ENCODE results near the gene TVP23A.
A peak's percentile ranks its signal among the peaks of the same experiment; 100 is the strongest.

The TVP23A gene

DNA sequence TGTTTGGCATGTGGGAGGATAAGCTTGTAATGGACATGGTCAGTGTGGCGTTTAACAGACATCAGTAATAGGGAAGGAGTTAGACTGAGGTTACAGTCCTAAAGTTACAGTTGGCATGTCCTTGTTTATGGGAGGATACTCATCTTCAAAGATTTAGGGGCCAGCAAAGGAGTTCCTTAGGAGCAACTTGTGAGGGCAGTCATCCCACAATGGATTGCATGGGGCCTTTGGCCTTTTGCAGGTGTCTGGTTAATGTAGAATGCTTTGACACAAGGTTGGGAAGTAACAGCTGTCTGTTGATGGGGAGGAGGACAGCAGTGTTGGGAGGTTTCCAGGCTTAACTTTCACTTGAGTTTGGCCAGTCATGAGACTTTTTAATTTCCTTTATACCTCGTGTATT, 72.8 kb downstream of the TVP23A start:
- Histone ChIP-seq H3K36me3 (ENCODE audit: low read depth) (peaks cover 7% of the 10 kb centered on the region; the same call in 1 of the 2 replicates), H3K9me3 (ENCODE audit: severe bottlenecking) (no peaks in the 10 kb centered on the region), H3K27me3 (ENCODE audit: insufficient read depth, poor library complexity, severe bottlenecking) (no peaks in the 10 kb centered on the region), H3K27ac (ENCODE audit: poor library complexity, severe bottlenecking) (no peak overlapping the region), H3K4me1 (ENCODE audit: insufficient read depth, poor library complexity, severe bottlenecking) (no peaks in the 10 kb centered on the region), H3K4me3 (ENCODE audit: severe bottlenecking) (no peak overlapping the region)
- TF ChIP-seq, protein P1, sequence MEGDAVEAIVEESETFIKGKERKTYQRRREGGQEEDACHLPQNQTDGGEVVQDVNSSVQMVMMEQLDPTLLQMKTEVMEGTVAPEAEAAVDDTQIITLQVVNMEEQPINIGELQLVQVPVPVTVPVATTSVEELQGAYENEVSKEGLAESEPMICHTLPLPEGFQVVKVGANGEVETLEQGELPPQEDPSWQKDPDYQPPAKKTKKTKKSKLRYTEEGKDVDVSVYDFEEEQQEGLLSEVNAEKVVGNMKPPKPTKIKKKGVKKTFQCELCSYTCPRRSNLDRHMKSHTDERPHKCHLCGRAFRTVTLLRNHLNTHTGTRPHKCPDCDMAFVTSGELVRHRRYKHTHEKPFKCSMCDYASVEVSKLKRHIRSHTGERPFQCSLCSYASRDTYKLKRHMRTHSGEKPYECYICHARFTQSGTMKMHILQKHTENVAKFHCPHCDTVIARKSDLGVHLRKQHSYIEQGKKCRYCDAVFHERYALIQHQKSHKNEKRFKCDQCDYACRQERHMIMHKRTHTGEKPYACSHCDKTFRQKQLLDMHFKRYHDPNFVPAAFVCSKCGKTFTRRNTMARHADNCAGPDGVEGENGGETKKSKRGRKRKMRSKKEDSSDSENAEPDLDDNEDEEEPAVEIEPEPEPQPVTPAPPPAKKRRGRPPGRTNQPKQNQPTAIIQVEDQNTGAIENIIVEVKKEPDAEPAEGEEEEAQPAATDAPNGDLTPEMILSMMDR (IDR thresholded peaks at IDR 0.05; ENCODE audit: poor library complexity, severe bottlenecking) = no peak
- DNase-seq (ENCODE audit: low spot score) = no peak
- ATAC-seq (ENCODE audit: low read depth) = no peak

DNA sequence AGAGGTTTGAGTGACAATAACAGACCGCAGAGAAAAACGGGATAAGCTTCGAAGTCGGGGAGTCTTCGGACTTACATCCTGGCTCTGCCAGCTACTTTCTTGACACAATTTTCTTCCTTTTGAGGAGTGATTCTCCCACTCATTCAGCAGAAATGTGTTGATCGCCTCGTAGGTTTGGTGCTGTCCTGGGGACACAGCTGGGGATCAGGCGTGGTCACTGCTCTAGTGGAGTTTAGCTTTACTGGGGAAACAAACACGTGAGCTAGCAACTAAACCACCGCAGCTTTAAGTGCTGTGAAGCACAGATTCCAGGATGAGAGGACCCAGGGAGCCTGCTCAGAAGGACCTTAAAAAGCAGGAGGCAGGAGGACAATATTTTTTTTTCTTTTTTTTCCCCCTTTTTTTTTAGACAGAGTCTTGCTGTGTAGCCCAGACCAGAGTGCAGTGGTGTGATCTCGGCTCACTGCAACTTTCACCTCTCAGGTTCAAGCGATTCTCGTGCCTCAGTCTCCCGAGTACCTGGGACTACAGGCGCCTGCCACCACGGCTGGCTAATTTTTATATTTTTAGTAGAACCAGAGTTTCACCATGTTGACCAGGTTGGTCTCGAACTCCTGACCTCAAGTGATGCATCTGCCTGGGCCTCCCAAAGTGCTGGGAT, 74.1 kb downstream of the TVP23A start:
- peaks cover 7% of the 10 kb centered on the region; the same call in 1 of the 2 replicates for H3K36me3 ChIP-seq (ENCODE audit: low read depth)
- DNase-seq (ENCODE audit: low spot score) = no peak
- TF ChIP-seq, protein P1 (IDR thresholded peaks at IDR 0.05; ENCODE audit: poor library complexity, severe bottlenecking) = no peak
- H3K9me3 ChIP-seq (ENCODE audit: severe bottlenecking) = no peaks in the 10 kb centered on the region
- H3K27ac ChIP-seq (ENCODE audit: poor library complexity, severe bottlenecking) = peak overlapping the region; percentile 68
- H3K4me1 ChIP-seq (ENCODE audit: insufficient read depth, poor library complexity, severe bottlenecking) = no peaks in the 10 kb centered on the region
- H3K27me3 ChIP-seq (ENCODE audit: insufficient read depth, poor library complexity, severe bottlenecking) = no peaks in the 10 kb centered on the region
- ATAC-seq (ENCODE audit: low read depth) = no peak; the same call in 2 of the 3 replicates
- peak overlapping the region; percentile 62 for H3K4me3 ChIP-seq (ENCODE audit: severe bottlenecking)

GRCh38 chr16:10743610-10744369, 74.8 kb downstream of the TVP23A start, which contains the start of gene NUBP1:
NUBP1 (plus strand) TSS chr16:10743842; CDS start chr16:10743864, 22 bp downstream.
- H3K27ac ChIP-seq (ENCODE audit: poor library complexity, severe bottlenecking) = peak within 1 kb of the TSS; percentile 68
- no peaks in the 10 kb centered on the region for H3K4me1 ChIP-seq (ENCODE audit: insufficient read depth, poor library complexity, severe bottlenecking)
- TF ChIP-seq, protein P1 (IDR thresholded peaks at IDR 0.05; ENCODE audit: poor library complexity, severe bottlenecking) = no peak
- ATAC-seq (ENCODE audit: low read depth) (peak; percentile 91), DNase-seq (ENCODE audit: low spot score) (peak; percentile 94)
- no peaks in the 10 kb centered on the region for H3K9me3 ChIP-seq (ENCODE audit: severe bottlenecking)
- no peaks in the 10 kb centered on the region for H3K27me3 ChIP-seq (ENCODE audit: insufficient read depth, poor library complexity, severe bottlenecking)
- peak within 1 kb of the TSS; percentile 62 for H3K4me3 ChIP-seq (ENCODE audit: severe bottlenecking)
- peaks cover 7% of the 10 kb centered on the region; the same call in 1 of the 2 replicates for H3K36me3 ChIP-seq (ENCODE audit: low read depth)

DNA sequence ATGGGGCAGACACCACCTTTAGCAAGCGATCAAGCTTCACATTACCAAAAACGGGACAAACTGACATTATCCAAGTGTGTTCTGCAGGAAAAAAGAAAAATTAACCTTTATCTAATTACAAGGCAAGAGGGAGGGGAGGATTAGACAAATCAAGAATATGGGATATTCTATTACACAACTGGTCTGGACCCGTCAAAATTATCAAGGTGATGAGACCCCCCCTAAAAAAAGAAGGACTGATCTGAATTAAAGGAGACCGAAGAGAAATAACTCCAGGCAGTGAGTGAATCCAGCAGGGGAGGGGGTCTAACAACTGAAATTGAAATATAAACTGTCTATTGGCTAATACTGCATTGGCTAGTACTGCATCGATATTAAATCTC, 75.4 kb downstream of the TVP23A start:
- TF ChIP-seq, protein P1 (IDR thresholded peaks at IDR 0.05; ENCODE audit: poor library complexity, severe bottlenecking) = no peak
- peak overlapping the region; percentile 62 for H3K4me3 ChIP-seq (ENCODE audit: severe bottlenecking)
- no peaks in the 10 kb centered on the region for H3K27me3 ChIP-seq (ENCODE audit: insufficient read depth, poor library complexity, severe bottlenecking)
- ATAC-seq (ENCODE audit: low read depth) (no peak), DNase-seq (ENCODE audit: low spot score) (no peak)
- H3K4me1 ChIP-seq (ENCODE audit: insufficient read depth, poor library complexity, severe bottlenecking) = peaks cover 5% of the 10 kb centered on the region
- H3K9me3 ChIP-seq (ENCODE audit: severe bottlenecking) = no peaks in the 10 kb centered on the region
- peak overlapping the region; percentile 68 for H3K27ac ChIP-seq (ENCODE audit: poor library complexity, severe bottlenecking)
- H3K36me3 ChIP-seq (ENCODE audit: low read depth) = peaks cover 2% of the 10 kb centered on the region; the same call in 1 of the 2 replicates
